ENCODE results near the gene CDCA8. TPM values are rescaled to one million over a fixed set of nuclear protein-coding genes. Genes with fewer than 3 reads are reported as not detected.

The CDCA8 gene
- total RNA-seq = 4.4 and 30.8 TPM in 2 replicates
- polyA plus RNA-seq = 7.0 and 41.8 TPM in 2 replicates

- peak; percentile 98 to 99 for DNase-seq (ENCODE audit: low read depth in 1 of 2, low spot score in 1 of 2)
- Histone ChIP-seq H3K27ac (peak within 1 kb of the TSS; percentile 83), H3K27me3 (no peaks in the 10 kb centered on the region), H3K4me1 (ENCODE audit: low read depth) (peaks cover 14% of the 10 kb centered on the region), H3K36me3 (peaks cover 6% of the 10 kb centered on the region), H3K4me3 (peak within 1 kb of the TSS; percentile 83), H3K9me3 (ENCODE audit: low read depth) (no peaks in the 10 kb centered on the region)
- TF ChIP-seq CTCF (IDR thresholded peaks at IDR 0.05; ENCODE audit: low read depth, low read length) = peak; percentile 70
Observed at GRCh38 chr1:37692078-37692833, at the start of gene CDCA8. Gene CDCA8 (plus strand): TSS chr1:37692516. CDS start chr1:37692691, 175 bp downstream.

GRCh38 chr1:37647281-37647680 is 45.0 kb upstream of the CDCA8 start:
- no peaks in the 10 kb centered on the region for H3K36me3 ChIP-seq
- peaks cover 48% of the 10 kb centered on the region for H3K27me3 ChIP-seq
- no peaks in the 10 kb centered on the region for H3K4me1 ChIP-seq (ENCODE audit: low read depth)
- H3K9me3 ChIP-seq (ENCODE audit: low read depth) = no peaks in the 10 kb centered on the region
- no peak for DNase-seq (ENCODE audit: low read depth in 1 of 2, low spot score in 1 of 2)
- H3K27ac ChIP-seq = no peak overlapping the region
- H3K4me3 ChIP-seq = no peak overlapping the region
- no peak for TF ChIP-seq CTCF (IDR thresholded peaks at IDR 0.05; ENCODE audit: low read depth, low read length)

- H3K9me3 ChIP-seq (ENCODE audit: low read depth) = no peaks in the 10 kb centered on the region
- H3K36me3 ChIP-seq = no peaks in the 10 kb centered on the region
- no peak overlapping the region for H3K27ac ChIP-seq
- no peak overlapping the region for H3K4me3 ChIP-seq
- H3K4me1 ChIP-seq (ENCODE audit: low read depth) = no peaks in the 10 kb centered on the region
- peaks cover 20% of the 10 kb centered on the region for H3K27me3 ChIP-seq
- no peak for DNase-seq (ENCODE audit: low read depth in 1 of 2, low spot score in 1 of 2)
- no peak for TF ChIP-seq CTCF (IDR thresholded peaks at IDR 0.05; ENCODE audit: low read depth, low read length)
Observed at GRCh38 chr1:37650173-37650572, 42.1 kb upstream of the CDCA8 start.

GRCh38 chr1:37650721-37651120 is 41.6 kb upstream of the CDCA8 start:
- peaks cover 14% of the 10 kb centered on the region for H3K27me3 ChIP-seq

GRCh38 chr1:37651803-37652202 is 40.5 kb upstream of the CDCA8 start:
- Histone ChIP-seq H3K4me1 (ENCODE audit: low read depth) (no peaks in the 10 kb centered on the region), H3K27ac (no peak overlapping the region), H3K9me3 (ENCODE audit: low read depth) (no peaks in the 10 kb centered on the region), H3K27me3 (peaks cover 4% of the 10 kb centered on the region), H3K4me3 (no peak overlapping the region), H3K36me3 (no peaks in the 10 kb centered on the region)
- TF ChIP-seq CTCF (IDR thresholded peaks at IDR 0.05; ENCODE audit: low read depth, low read length) = no peak
- DNase-seq (ENCODE audit: low read depth in 1 of 2, low spot score in 1 of 2) = no peak

More at GRCh38 chr1:37650721-37651120, 41.6 kb upstream of the CDCA8 start:
- no peak for DNase-seq (ENCODE audit: low read depth in 1 of 2, low spot score in 1 of 2)
- Histone ChIP-seq H3K9me3 (ENCODE audit: low read depth) (no peaks in the 10 kb centered on the region), H3K27ac (no peak overlapping the region), H3K4me1 (ENCODE audit: low read depth) (no peaks in the 10 kb centered on the region), H3K4me3 (no peak overlapping the region), H3K36me3 (no peaks in the 10 kb centered on the region)
- TF ChIP-seq CTCF (IDR thresholded peaks at IDR 0.05; ENCODE audit: low read depth, low read length) = no peak

Measured in cardiac muscle cell (in vitro differentiated cells and primary cell).